GM18858 (cell line): ENCODE measurements around the gene EGR4.

Experiments used
- ATAC-seq: cut with Tn5 transposase; IDR thresholded peaks from one replicate; pipeline ENCODE4 v1.9.1; 2021; ENCODE audit not compliant: unreplicated experiment

Gene EGR4

DNA sequence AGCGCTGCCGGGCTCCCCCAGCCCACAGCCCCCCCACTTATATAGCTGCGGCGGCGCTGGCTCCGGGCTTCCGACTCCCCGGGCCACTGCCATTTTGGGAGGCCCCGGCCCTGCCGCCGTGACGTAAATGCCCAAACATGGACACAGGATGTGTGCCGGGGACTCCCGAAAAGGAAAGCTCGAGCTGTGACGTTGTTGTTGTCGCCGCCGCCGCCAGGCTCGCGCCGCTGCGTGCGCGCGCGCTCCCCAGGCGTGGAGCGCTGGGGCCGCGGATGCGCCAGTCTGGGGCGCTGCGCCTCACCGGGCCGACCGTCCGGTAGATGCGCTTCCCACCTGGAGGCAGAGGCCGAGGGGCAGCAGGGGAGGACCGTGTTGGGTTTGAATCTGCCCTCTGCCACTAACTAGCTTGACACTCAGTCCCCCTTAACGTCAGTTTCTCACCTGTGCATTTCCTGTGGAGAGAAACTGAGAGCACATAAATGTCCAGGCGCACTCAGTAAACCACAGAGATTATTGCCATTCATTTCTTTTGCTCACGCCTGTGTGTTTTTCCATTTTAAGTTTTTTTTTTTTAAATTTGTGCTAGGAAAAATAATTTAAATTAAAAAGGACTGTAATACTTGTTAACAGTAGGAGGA lies at the start of gene EGR4:
TSS of gene EGR4 (minus strand) at position 15 of the 638 bp plus-strand sequence. CDS start 231 bp downstream, outside the sequence.
- ATAC-seq, result peak; percentile 91

GRCh38 chr2:73341039-73341438 lies 47.7 kb upstream of the EGR4 start:
- ATAC-seq, result no peak

DNA sequence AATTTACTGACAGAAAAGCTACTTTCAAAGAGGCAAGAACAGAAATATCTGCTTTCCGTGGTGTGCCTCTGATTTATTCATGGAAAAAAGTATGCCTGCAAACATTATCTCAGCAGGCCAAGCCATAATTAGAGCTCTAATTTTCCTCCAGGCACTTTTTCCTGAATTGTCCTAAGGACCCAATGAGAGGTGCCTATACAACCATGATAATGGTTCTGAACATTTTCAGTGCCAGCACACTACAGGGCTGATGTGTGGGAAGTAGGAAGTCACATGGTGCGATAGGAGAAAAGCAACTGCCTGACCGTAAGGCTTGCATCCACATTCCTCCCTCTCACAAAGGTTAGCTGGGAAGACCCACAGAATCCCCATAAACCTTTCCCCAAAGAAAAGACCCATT lies 45.9 kb upstream of the EGR4 start:
- no peak for ATAC-seq

DNA sequence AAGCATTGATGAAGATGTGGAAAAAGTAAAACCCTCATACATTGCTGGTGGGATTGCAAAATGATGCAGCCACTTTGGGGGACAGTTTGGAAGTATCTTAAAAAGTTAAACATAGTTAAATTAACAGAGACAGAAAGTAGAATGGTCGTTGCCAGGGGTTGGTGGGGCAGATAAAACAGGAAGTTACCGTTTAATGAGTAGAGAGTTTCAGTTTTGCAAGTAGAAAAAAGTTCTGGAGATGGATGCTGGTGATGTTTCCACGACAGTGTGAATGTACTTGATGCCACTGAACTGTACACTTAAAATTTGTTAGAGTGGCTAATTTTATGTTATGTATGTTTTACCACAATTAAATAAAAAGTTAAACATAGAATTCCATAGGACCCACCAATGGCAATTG lies 44.5 kb upstream of the EGR4 start:
- ATAC-seq, result no peak

DNA sequence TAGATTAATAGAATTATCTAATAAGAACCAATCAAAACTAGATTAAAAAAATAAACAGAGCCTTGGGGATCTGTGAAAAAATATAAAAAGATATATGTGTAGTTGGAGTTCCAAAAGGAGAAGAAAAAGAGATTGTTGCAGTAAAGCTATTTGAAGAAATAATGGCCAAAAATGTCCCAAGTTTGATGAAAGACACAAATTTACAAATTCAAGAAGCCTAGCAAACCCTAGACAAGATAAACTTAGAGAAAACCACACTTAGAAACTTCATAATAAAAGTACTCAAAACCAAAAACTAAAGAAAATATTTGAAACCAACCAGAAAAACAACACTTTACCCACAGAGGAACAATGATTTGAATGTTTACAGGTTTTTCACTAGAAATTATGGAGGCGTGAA lies 41.3 kb upstream of the EGR4 start:
- ATAC-seq, result no peak

DNA sequence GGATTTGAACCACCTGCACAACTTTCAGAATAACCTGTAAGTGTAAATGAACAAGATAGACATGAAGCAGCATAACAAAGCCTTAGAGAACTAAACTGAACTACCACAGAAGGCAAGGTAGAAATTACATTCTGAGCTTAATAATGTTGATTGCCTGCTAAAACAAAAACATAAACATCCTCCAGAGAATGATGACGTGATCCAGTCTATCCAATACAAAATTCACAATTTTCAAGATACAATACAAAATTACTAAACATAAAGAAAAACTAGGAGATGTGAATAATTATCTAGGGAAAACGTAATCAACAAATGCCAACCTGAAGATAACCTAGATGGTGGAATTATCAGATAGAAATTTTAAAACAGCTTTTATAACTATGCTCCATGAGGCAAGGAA lies 40.7 kb upstream of the EGR4 start:
- no peak for ATAC-seq

GRCh38 chr2:73333564-73333963 lies 40.2 kb upstream of the EGR4 start:
- no peak for ATAC-seq

DNA sequence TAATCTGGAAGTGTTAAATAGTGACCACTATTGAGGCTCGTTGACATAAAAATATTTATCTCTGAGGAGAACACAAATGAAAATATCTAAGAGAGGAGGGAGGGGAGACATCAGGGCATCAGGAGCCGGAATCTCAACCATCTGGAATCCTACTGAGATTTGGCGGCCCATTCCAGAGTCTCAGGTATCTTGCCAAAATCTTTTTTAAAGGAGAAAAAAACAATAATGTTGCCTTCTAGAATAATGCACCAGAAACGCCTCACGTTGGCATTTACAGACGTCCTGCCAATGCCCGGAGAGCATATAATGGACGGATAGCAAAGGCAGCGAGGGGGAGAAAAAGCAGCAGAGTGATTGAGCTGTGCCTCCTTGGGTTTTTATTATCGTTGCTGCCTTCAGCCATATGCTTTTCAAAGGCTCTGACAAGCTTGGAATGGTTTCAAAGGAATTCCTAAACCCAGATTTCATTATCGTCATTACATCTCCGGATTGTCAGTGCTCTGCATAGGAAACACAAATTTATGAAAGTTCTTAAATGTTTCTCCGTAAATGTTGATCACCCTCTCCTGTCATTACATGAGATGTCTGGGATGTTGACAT lies 30.9 kb upstream of the EGR4 start:
- ATAC-seq, result no peak

DNA sequence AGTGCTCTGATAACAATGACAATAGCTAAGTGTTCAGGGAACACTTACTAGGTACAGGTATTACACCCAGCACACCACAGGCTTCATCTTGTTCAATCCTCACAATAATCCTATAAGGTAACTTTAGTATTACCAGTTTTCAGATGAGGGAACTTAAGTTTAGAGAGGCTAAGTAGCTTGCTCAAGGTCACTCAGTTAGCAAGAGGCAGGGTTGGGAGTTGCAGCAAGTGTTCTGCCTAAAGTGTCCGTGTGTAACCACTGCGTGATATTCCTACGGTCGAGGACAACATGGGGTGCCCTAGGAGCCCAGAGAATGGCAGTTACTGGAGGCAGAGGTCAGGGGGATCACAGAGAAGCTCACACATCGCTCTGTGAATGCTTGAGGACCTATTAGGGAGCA lies 30.2 kb upstream of the EGR4 start:
- ATAC-seq, result no peak

DNA sequence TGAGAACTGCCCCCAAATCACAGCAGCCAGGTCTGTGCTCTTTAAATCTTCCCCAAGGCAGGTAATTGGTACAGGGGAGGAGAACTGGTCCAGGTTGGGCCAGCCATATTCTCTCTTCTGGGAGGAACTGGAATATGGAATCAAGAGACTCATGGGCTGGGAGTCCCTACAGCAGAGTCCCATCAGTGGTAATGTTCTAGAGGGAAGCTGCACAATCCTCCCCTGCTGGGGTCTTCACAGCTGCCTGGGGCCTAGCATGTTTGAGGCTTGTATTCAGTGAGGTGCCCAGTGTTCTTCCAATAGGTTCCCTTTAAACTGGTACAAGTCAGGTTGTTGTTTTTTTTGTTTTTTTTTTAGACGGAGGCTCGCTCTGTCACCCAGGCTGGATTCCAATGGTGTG lies 21.1 kb upstream of the EGR4 start:
- ATAC-seq, result no peak

GRCh38 chr2:73307720-73308119 lies 14.4 kb upstream of the EGR4 start:
- ATAC-seq, result no peak

GRCh38 chr2:73301636-73302035 lies 8.3 kb upstream of the EGR4 start:
- no peak for ATAC-seq

GRCh38 chr2:73300926-73301325 lies 7.6 kb upstream of the EGR4 start:
- no peak for ATAC-seq

GRCh38 chr2:73297586-73297985 lies 4.2 kb upstream of the EGR4 start:
- ATAC-seq, result no peak

- ATAC-seq, result no peak
These were observed 3.8 kb upstream of the EGR4 start for GRCh38 chr2:73297151-73297559.

DNA sequence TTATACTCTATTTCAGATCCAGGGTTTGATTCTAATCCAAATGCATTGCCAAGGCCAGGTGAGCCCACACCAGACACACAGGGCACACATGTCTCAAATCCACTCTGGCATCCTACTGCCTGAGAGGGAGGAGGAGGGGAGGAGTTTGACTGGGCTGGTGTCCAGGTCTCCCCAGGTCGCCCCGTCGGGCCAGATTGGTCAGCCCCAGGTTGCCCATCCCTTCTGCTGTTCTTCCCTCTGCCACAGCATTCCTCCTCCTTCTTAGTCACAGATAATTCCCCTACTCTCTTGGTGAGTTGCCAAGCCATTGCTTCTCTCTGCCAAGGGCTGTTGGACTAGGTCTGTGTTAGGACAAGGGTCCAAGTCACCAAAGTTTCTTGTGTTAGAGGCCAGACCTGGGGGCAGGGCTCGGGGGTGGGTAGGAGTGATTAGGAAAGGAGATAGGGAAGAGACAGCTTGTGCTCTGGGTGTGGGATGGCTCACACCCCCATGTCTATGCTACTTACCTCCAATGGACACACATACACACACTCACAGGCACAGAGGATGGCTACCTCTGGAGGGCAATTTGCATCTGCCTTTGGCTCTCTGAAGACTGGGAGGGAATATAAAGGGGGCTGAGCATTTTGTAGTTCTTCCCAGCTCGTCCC lies 2.5 kb upstream of the EGR4 start:
- no peak for ATAC-seq

DNA sequence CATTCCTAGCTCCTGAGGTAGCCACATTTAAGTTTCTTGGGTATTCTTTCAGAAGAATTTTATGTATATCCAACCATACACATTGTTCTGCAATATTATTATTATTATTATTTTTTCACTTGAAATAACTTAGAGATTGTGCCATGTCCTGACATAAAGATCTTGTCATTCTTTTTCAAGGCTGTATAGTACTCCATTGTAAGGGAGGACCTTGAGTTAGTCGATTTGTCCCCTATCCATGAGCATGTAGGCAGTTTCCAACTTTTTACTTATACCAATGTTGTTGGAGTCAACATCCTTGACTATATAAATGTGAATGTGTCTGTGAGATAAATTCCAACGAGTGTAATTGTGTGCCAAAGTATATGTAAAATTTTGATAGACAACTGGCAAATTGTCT lies 891 bp upstream of the EGR4 start:
- no peak for ATAC-seq

DNA sequence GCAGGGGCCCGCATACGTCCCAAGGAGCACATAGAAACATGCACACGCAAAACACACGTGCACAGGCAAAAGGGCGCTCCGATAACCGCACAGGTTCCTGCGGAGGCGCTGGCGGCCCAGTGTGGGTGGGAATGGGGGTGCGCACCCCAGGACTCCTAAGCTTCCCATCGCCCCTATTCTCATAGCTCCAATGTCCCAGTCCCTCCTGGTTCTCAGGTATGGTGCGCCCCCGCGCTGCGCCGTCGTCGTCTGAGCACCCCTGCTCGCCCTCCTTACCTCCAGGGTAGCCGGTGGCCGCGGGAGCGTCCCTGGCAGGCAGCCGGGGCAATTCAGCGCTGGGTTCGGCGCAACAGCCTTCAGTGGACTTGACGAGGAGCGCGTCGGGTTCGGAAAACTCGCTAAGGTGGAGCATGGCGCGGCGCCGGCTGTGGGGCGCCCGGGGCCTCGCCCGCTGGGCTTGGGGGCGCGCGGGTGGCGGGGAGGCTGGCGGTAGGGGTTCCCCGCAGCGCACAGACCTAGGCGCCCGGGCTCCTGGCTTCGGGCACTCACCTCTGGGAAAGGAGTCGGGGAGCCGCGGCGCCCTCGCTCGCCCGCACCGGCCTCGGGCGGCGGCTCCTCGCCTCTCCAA lies 328 bp downstream of the EGR4 start:
- ATAC-seq, result no peak

GRCh38 chr2:73292316-73292905 lies 937 bp downstream of the EGR4 start:
- ATAC-seq, result no peak

GRCh38 chr2:73291461-73292315 lies 1.7 kb downstream of the EGR4 start:
- no peak for ATAC-seq

DNA sequence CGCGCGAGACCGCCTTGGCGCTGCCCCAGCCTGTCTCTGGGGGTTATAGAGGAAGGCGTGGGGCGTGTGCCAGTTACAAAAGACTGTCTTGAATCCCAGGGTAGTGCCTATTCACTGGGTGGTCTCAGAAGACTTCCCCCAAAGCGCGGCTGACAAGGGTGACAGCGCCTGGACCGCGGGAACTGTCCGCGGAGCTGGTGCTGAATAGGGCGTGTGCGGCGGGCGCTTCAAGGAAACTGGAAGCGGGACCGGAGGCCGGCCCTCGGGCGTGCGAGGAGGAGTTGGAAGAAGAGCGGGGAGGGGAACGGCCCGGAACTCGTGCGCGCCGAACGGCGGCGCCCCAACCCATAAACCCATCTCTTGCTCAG lies 2.3 kb downstream of the EGR4 start:
- ATAC-seq, result no peak
